OCI-LY1 (cell line): ENCODE data around the gene PKD1.
"Not testable (repeated sequence)": the region's sequence is repeated elsewhere in the genome, so short reads cannot be mapped to it uniquely, and the experiment has no call there.

Experiments
- H2AFZ ChIP-seq: fragments of 200-600 bp; sonication (generic), shearing (Covaris generic); 2 replicates; pipeline ENCODE4 v1.6.0; 2014; ENCODE audit warnings: antibody characterized with exemption, mild to moderate bottlenecking, low read length
- H3F3A ChIP-seq: fragments of 200-600 bp; sonication (generic), shearing (Covaris generic); 2 replicates; pipeline ENCODE4 v1.6.0; 2014; ENCODE audit warnings: mild to moderate bottlenecking, antibody characterized with exemption, low read length, moderate library complexity; ENCODE audit not compliant: insufficient read depth
- H3K27ac ChIP-seq: fragments of 200-600 bp; sonication (generic); 2 replicates; pipeline ENCODE4 v1.5.1; 2014; ENCODE audit warnings: low read length, mixed run types, mild to moderate bottlenecking, low read depth; ENCODE audit not compliant: poor library complexity, severe bottlenecking
- H3K27me3 ChIP-seq: fragments of 200-600 bp; sonication (generic); 2 replicates; pipeline ENCODE4 v1.6.0; 2014; ENCODE audit warnings: antibody characterized with exemption, mild to moderate bottlenecking, low read length, moderate library complexity; ENCODE audit not compliant: insufficient read depth
- H3K36me3 ChIP-seq: fragments of 200-600 bp; sonication (generic); 2 replicates; pipeline ENCODE4 v1.6.1; 2014; ENCODE audit warnings: mild to moderate bottlenecking, antibody characterized with exemption, low read length, moderate library complexity, mixed read lengths; ENCODE audit not compliant: insufficient read depth
- H3K4me1 ChIP-seq: fragments of 200-600 bp; sonication (generic); 2 replicates; pipeline ENCODE4 v1.5.1; 2014; ENCODE audit warnings: mild to moderate bottlenecking, low read length, moderate library complexity; ENCODE audit not compliant: insufficient read depth, severe bottlenecking
- H3K4me2 ChIP-seq: fragments of 200-600 bp; sonication (generic), shearing (Covaris generic); 2 replicates; pipeline ENCODE4 v1.6.1; 2014; ENCODE audit warnings: low read length
- H3K4me3 ChIP-seq: fragments of 200-600 bp; sonication (generic); 2 replicates; pipeline ENCODE4 v1.5.1; 2014; ENCODE audit warnings: low read length, low read depth, mild to moderate bottlenecking, mixed read lengths; ENCODE audit not compliant: poor library complexity, severe bottlenecking
- H3K79me2 ChIP-seq: fragments of 200-600 bp; shearing (Covaris generic); 2 replicates; pipeline ENCODE4 v1.6.1; 2016; ENCODE audit warnings: mixed run types, low read length, mixed read lengths; ENCODE audit not compliant: insufficient read depth
- H3K9ac ChIP-seq: fragments of 200-600 bp; sonication (generic), shearing (Covaris generic); 2 replicates; pipeline ENCODE4 v1.6.1; 2014; ENCODE audit warnings: mild to moderate bottlenecking, low read length, mixed read lengths
- H3K9me2 ChIP-seq: fragments of 200-600 bp; sonication (generic), shearing (Covaris generic); 2 replicates; pipeline ENCODE4 v1.6.1; 2014; ENCODE audit warnings: low read depth, mild to moderate bottlenecking, low read length, mixed read lengths
- H3K9me3 ChIP-seq: fragments of 200-600 bp; shearing (Covaris generic); 2 replicates; pipeline ENCODE4 v1.6.1; 2014; ENCODE audit warnings: low read length, mixed read lengths
- H4K20me1 ChIP-seq: fragments of 200-600 bp; sonication (generic), shearing (Covaris generic); 2 replicates; pipeline ENCODE4 v1.6.0; 2016; ENCODE audit warnings: mild to moderate bottlenecking, low read length; ENCODE audit not compliant: insufficient read depth
- EZH2 ChIP-seq: fragments of 200-600 bp; sonication (generic), shearing (Covaris generic); IDR thresholded peaks from 2 replicates; pipeline ENCODE4 v1.8.0; 2017; ENCODE audit warnings: borderline replicate concordance, mixed run types, mild to moderate bottlenecking, antibody characterized with exemption, low read length, moderate library complexity, mixed read lengths
- TF ChIP-seq, protein P1 (sequence below): fragments of 200-600 bp; sonication (generic), shearing (Covaris generic); IDR thresholded peaks from 2 replicates; pipeline ENCODE4 v1.5.1; 2017; ENCODE audit warnings: mild to moderate bottlenecking, antibody characterized with exemption, low read length, moderate library complexity, mixed read lengths

Gene PKD1

DNA sequence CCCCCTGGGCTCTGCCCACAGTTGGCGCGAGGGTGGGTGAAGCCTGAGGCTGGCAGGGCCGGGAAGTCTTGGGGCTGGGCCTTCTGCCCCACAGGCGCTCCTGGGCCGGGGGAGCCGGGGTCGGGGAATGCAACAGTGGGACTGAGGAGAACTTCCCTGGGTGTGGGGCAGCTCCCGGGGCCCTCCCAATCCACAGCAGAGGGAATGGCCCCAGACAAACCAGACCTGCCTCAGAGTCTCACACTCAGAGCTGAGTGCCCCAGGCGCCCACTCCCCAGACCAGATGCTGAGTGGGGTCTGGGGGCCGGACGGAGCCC is 11.4 kb downstream of the PKD1 start:
- H3K9ac ChIP-seq, H3K4me2 ChIP-seq, H3F3A ChIP-seq, H2AFZ ChIP-seq, H4K20me1 ChIP-seq, H3K27ac ChIP-seq, H3K9me3 ChIP-seq, H3K36me3 ChIP-seq, H3K4me3 ChIP-seq, H3K27me3 ChIP-seq, H3K79me2 ChIP-seq, H3K9me2 ChIP-seq: not testable (repeated sequence)
- H3K4me1 ChIP-seq, result peaks cover 10% of the 10 kb centered on the region

DNA sequence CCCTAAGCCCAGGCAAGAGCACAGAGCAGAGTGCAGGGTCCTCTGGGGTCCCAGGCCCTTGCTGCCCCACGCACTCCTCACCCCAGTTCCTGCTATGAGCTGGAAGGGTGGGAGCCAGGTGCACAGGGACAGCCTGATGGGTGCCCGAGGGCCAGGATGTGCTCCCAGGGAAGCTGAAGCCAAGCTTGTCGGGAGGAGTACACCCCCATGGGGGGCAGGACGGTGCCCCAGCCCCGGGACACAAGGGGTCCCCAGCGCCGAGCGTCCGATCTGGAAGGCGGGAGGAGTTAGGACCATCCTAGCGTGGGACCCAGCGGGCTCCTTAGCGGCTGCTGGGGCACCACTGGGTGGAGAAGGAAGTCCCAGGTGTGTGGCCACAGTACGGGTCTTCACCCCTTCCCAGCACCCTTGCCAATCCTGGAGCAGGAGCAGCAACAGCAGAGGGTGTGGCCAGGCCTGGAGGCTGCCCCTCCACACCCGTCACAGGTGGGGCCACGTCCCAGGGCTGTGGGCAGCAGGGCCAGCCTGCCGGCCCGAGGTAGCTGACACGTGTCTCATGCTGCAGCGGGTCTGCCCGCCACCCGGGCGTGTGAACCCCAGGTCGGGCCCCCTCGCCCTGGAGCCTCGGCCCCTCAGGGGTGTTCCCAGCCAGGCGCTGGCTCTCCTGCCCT is 11.9 kb downstream of the PKD1 start:
- H3K9ac ChIP-seq, H3K27me3 ChIP-seq, H3K4me3 ChIP-seq, H3K4me1 ChIP-seq, H4K20me1 ChIP-seq, H3K27ac ChIP-seq, H3K36me3 ChIP-seq, H2AFZ ChIP-seq, H3K9me3 ChIP-seq, H3F3A ChIP-seq, H3K4me2 ChIP-seq, H3K9me2 ChIP-seq, H3K79me2 ChIP-seq: not testable (repeated sequence)

DNA sequence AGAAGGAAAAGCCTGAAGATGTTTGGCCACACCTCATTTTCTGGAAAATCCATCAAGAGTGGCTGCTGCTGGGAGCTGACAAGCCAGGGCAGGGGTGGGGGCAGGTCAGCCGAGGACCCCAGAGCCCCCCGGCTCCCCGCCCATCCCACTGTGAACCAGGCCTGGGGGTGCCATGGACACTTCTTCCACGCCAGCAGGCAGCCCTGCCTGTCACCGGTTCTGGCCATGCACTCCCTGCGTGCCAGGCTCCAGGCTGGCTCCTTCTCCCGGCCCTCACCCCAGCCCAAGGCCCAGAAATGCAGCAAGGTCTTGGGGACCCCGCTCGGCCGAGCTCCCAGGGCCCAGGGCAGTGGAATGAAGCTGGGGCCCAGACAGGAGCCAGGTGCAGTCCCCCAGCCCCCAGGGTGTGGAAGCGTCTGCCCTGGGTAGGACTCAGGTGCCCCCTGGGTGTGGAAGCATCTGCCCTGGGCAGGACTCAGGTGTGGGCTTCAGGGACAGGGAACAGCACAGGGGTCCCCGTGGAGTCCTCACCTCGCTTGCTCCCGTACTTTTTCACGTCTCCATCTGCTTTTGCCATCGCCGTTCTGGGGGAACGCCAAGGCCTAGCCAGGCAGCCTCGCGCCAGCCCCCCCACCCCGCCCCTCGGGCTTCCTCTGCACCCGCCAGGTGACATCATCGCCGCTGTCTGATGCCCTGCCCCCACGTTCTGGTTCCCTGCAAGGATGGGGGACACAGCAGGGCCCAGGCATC is 12.6 kb downstream of the PKD1 start:
- not testable (repeated sequence) for H3K4me3 ChIP-seq, H3F3A ChIP-seq, H3K4me2 ChIP-seq, H3K27me3 ChIP-seq, H3K9me3 ChIP-seq, H3K4me1 ChIP-seq, H3K9ac ChIP-seq, H3K27ac ChIP-seq, H2AFZ ChIP-seq, H4K20me1 ChIP-seq, H3K9me2 ChIP-seq, H3K36me3 ChIP-seq, H3K79me2 ChIP-seq

DNA sequence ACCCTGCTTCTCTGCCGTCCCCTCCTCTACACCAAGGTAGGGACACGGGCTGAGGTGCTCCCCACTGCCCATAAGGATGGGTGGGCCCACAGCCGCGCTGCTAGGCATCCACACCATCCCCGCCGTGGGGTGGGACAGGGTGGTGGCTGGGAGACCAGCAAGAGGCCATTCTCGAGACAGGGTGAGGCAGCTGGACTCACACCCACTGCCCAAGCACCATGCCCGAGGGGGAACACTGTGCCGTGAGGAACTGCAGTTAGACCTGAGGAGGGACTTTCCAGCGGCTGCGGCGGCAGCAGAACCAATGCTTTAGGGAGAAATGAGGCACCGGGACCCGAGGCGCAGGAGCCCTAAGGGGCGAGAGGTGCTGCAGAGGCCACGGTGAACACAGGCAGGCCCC is 13.3 kb downstream of the PKD1 start:
- no peak for TF ChIP-seq EZH2
- TF ChIP-seq, protein P1, sequence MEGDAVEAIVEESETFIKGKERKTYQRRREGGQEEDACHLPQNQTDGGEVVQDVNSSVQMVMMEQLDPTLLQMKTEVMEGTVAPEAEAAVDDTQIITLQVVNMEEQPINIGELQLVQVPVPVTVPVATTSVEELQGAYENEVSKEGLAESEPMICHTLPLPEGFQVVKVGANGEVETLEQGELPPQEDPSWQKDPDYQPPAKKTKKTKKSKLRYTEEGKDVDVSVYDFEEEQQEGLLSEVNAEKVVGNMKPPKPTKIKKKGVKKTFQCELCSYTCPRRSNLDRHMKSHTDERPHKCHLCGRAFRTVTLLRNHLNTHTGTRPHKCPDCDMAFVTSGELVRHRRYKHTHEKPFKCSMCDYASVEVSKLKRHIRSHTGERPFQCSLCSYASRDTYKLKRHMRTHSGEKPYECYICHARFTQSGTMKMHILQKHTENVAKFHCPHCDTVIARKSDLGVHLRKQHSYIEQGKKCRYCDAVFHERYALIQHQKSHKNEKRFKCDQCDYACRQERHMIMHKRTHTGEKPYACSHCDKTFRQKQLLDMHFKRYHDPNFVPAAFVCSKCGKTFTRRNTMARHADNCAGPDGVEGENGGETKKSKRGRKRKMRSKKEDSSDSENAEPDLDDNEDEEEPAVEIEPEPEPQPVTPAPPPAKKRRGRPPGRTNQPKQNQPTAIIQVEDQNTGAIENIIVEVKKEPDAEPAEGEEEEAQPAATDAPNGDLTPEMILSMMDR, result no peak
- H3K9me3 ChIP-seq, result no peaks in the 10 kb centered on the region
- H3K4me2 ChIP-seq, result no peak overlapping the region
- no peaks in the 10 kb centered on the region for H3K4me1 ChIP-seq
- H4K20me1 ChIP-seq, result no peaks in the 10 kb centered on the region
- H3K79me2 ChIP-seq, result no peaks in the 10 kb centered on the region
- H2AFZ ChIP-seq, result no peak overlapping the region
- 0 out of 2 replicates have a peak, but pooled peaks cover 3% of the 10 kb centered on the region for H3K27me3 ChIP-seq
- no peaks in the 10 kb centered on the region for H3F3A ChIP-seq
- no peak overlapping the region for H3K9ac ChIP-seq
- H3K36me3 ChIP-seq, result no peaks in the 10 kb centered on the region
- no peak overlapping the region for H3K4me3 ChIP-seq
- no peak overlapping the region for H3K27ac ChIP-seq
- H3K9me2 ChIP-seq, result no peaks in the 10 kb centered on the region
